IMR-90 (cell line): ENCODE measurements around the gene TMEM212. TPM values are rescaled to one million over a fixed set of nuclear protein-coding genes. Genes with fewer than 3 reads are reported as not detected.

ENCODE experiments used
- ATAC-seq: fragments of 200-7000 bp; cut with Tn5 transposase; 2 replicates; pipeline ENCODE4 v1.9.1; 2020; ENCODE audit warnings: low read depth, mild to moderate bottlenecking, moderate library complexity
- BruUV-seq: library from RNA; stranded (reverse); fragments of 400-500 nt; replicated peaks from 2 replicates; lab custom pipeline; 2021; lab: Mats Ljungman, UMichigan
- CTCF ChIA-PET: fragments of 300-600 bp; formaldehyde crosslinking; extraction: SDS; loops from one replicate; lab custom pipeline; 2021; ENCODE audit warnings: antibody characterized with exemption; lab: Yijun Ruan, JAX
- POLR2A ChIA-PET: fragments of 300-600 bp; sonication (Branson Sonifier 250); formaldehyde crosslinking; loops from one replicate; lab custom pipeline; 2022; ENCODE audit warnings: antibody characterized with exemption; ENCODE audit not compliant: unreplicated experiment; lab: Charles Lee
- DNase-seq: peaks from one replicate; pipeline ENCODE4 v3.0.0; 2013
- H2AFZ ChIP-seq: replicated peaks from 2 replicates; pipeline ENCODE3; 2013; ENCODE audit warnings: low read length, mild to moderate bottlenecking; ENCODE audit not compliant: poor library complexity
- H2AK5ac ChIP-seq: 2 replicates; pipeline ENCODE4 v1.6.1; 2013; ENCODE audit warnings: low read depth, low read length, inconsistent platforms
- H2AK9ac ChIP-seq: replicated peaks from 2 replicates; pipeline ENCODE3; 2013; ENCODE audit warnings: mild to moderate bottlenecking, low read depth, low read length, moderate library complexity; ENCODE audit not compliant: poor library complexity
- H2BK120ac ChIP-seq: 2 replicates; pipeline ENCODE4 v1.6.1; 2013; ENCODE audit warnings: low read depth, low read length, inconsistent platforms
- H2BK15ac ChIP-seq: 3 replicates; pipeline ENCODE4 v1.6.1; 2013; ENCODE audit warnings: low read depth, low read length, inconsistent platforms
- H2BK20ac ChIP-seq: 2 replicates; pipeline ENCODE4 v1.6.1; 2013; ENCODE audit warnings: low read depth, mild to moderate bottlenecking, inconsistent platforms, low read length, moderate library complexity
- H2BK5ac ChIP-seq: 2 replicates; pipeline ENCODE4 v1.6.1; 2013; ENCODE audit warnings: mild to moderate bottlenecking, low read depth, low read length, inconsistent platforms; ENCODE audit not compliant: poor library complexity, severe bottlenecking
- H3K14ac ChIP-seq: replicated peaks from 2 replicates; pipeline ENCODE4 v1.6.1; 2013; ENCODE audit warnings: low read depth, low read length, inconsistent platforms
- H3K18ac ChIP-seq: 2 replicates; pipeline ENCODE4 v1.6.1; 2013; ENCODE audit warnings: low read depth, low read length, control low read depth
- H3K23ac ChIP-seq: 2 replicates; pipeline ENCODE4 v1.6.1; 2013; ENCODE audit warnings: low read depth, low read length, inconsistent platforms
- H3K27ac ChIP-seq: 2 replicates; pipeline ENCODE4 v1.5.1; 2013; ENCODE audit warnings: mild to moderate bottlenecking, control low read depth, low read length; ENCODE audit not compliant: insufficient read depth
- H3K27me3 ChIP-seq: 2 replicates; pipeline ENCODE4 v1.6.1; 2013; ENCODE audit warnings: low read length; ENCODE audit not compliant: control insufficient read depth, insufficient read depth
- H3K36me3 ChIP-seq: 2 replicates; pipeline ENCODE4 v1.6.1; 2013; ENCODE audit warnings: low read length, mixed read lengths; ENCODE audit not compliant: control insufficient read depth, insufficient read depth
- H3K4ac ChIP-seq: 2 replicates; pipeline ENCODE4 v1.6.1; 2013; ENCODE audit warnings: low read depth, low read length, inconsistent platforms
- H3K4me1 ChIP-seq: 2 replicates; pipeline ENCODE4 v1.6.1; 2013; ENCODE audit warnings: low read length, mixed read lengths; ENCODE audit not compliant: control insufficient read depth, insufficient read depth
- H3K4me2 ChIP-seq: 2 replicates; pipeline ENCODE4 v1.6.1; 2013; ENCODE audit warnings: low read depth, mild to moderate bottlenecking, control low read depth, low read length, moderate library complexity
- H3K4me3 ChIP-seq: 2 replicates; pipeline ENCODE4 v1.5.1; 2013; ENCODE audit warnings: low read depth, mild to moderate bottlenecking, control low read depth, low read length, moderate library complexity; ENCODE audit not compliant: insufficient read depth
- H3K56ac ChIP-seq: 2 replicates; pipeline ENCODE4 v1.6.1; 2013; ENCODE audit warnings: low read length, inconsistent platforms; ENCODE audit not compliant: insufficient read depth; ENCODE audit errors: extremely low read depth
- H3K79me1 ChIP-seq, 2 experiments: 2 replicates each; pipeline ENCODE4 v1.6.1; 2013; ENCODE audit warnings: low read length in 2 of 2, inconsistent platforms in 1 of 2, low read depth in 1 of 2
- H3K9ac ChIP-seq: 2 replicates; pipeline ENCODE4 v1.6.1; 2013; ENCODE audit warnings: low read depth, low read length, control low read depth
- H3K9me1 ChIP-seq: 2 replicates; pipeline ENCODE4 v1.6.1; 2013; ENCODE audit warnings: low read length, inconsistent platforms; ENCODE audit not compliant: insufficient read depth
- H3K9me3 ChIP-seq: 2 replicates; pipeline ENCODE4 v1.6.1; 2013; ENCODE audit warnings: low read length; ENCODE audit not compliant: control insufficient read depth, insufficient read depth
- H4K20me1 ChIP-seq: 2 replicates; pipeline ENCODE4 v1.6.1; 2013; ENCODE audit warnings: low read length, inconsistent platforms; ENCODE audit not compliant: insufficient read depth
- H4K5ac ChIP-seq: 2 replicates; pipeline ENCODE4 v1.6.1; 2013; ENCODE audit warnings: mild to moderate bottlenecking, low read depth, low read length, control low read depth
- H4K8ac ChIP-seq, 2 experiments: 2 replicates each; pipeline ENCODE4 v1.6.1; 2013; ENCODE audit warnings: low read depth in 2 of 2, low read length in 2 of 2, control low read depth in 1 of 2, inconsistent platforms in 1 of 2
- H4K91ac ChIP-seq: 2 replicates; pipeline ENCODE4 v1.6.1; 2013; ENCODE audit warnings: low read depth, low read length, inconsistent platforms; ENCODE audit not compliant: insufficient read depth
- CEBPB ChIP-seq: IDR thresholded peaks from 2 replicates; pipeline ENCODE4 v1.6.1; 2012; ENCODE audit warnings: low read depth, low read length, improper control_type of control experiment
- CTCF ChIP-seq: conservative IDR thresholded peaks from 2 replicates; pipeline ENCODE4 v1.5.1; 2012; ENCODE audit warnings: mild to moderate bottlenecking, low read depth, low read length, improper control_type of control experiment
- USF2 ChIP-seq: fragments of 150-350 bp; IDR thresholded peaks from 2 replicates; pipeline ENCODE4 v1.6.1; 2017; ENCODE audit warnings: mild to moderate bottlenecking, antibody characterized with exemption, low read length, low read depth
- WGBS, 2 experiments: methylation state at CpG; one replicate each; pipeline versions ENCODE4 v1.1.5 to v1.1.7; 2013; ENCODE audit warnings: missing lambda C conversion rate in 2 of 2; ENCODE audit not compliant: insufficient read length in 1 of 2; ENCODE audit errors: extremely low coverage in 2 of 2; 5-methylcytosine and 5-hydroxymethylcytosine counted together
- dilution Hi-C: fragments of 300-500 bp; cut with HindIII; formaldehyde crosslinking; loops from one replicate; pipeline ENCODE4 v1.14.3; 2018; ENCODE audit warnings: low sequenced_read_pairs; ENCODE audit not compliant: unreplicated experiment
- in situ Hi-C: fragments of 300-500 bp; cut with MboI; formaldehyde crosslinking; loops from 3 replicates; pipeline ENCODE4 v1.14.3; 2019; ENCODE audit warnings: low sequenced_read_pairs, inconsistent platforms, mixed read lengths
- intact Hi-C: fragments of 100-400 bp; cut with micrococcal nuclease; formaldehyde crosslinking; loops from 2 replicates; pipeline ENCODE4 v1.10.0; 2022
- polyA plus RNA-seq, 3 experiments: library from polyadenylated mRNA; depleted of rRNA; stranded (reverse); fragments of >200 nt; gene quantifications; 2 replicates each; pipeline ENCODE4 v1.2.3, GENCODE V29; 2012; ENCODE audit warnings: low replicate concordance in 1 of 3
- total RNA-seq: library from RNA; depleted of rRNA; stranded (reverse); fragments of >200 nt; gene quantifications from 2 replicates; pipeline ENCODE4 v1.2.3, GENCODE V29; 2012

TMEM212 gene
- total and polyA plus RNA-seq, 2 of the 4 experiments (the other 2 are of a cell fraction): not detected

- Histone ChIP-seq H3K56ac (no peak overlapping the region), H2BK120ac (peak overlapping the region; percentile 62), H3K9me1 (0 out of 2 replicates have a peak, but pooled peaks cover 2% of the 10 kb centered on the region), H2BK15ac (peak overlapping the region; percentile 71; the same call in 1 of the 3 replicates), H3K27ac (peak overlapping the region; percentile 69), H2BK20ac (peak overlapping the region; percentile 83; the same call in 1 of the 2 replicates), H2AK5ac (peak overlapping the region; percentile 81), H4K91ac (peak overlapping the region; percentile 40; the same call in 1 of the 2 replicates), H3K9ac (no peak overlapping the region), H4K5ac (peak overlapping the region; percentile 80), H3K4me3 (no peak overlapping the region), H2BK5ac (peak overlapping the region; percentile 88), H2AK9ac (no peak overlapping the region), H3K36me3 (no peaks in the 10 kb centered on the region), H3K18ac (peak overlapping the region; percentile 93), H3K23ac (no peak overlapping the region; the same call in 1 of the 2 replicates), H3K4me2 (peak overlapping the region; percentile 43), H3K79me1 (no peaks in the 10 kb centered on the region), H2AFZ (peak overlapping the region; percentile 46), H3K9me3 (no peaks in the 10 kb centered on the region), H4K8ac (peak overlapping the region in 1 of 2 experiments; percentile 60; a peak in 2 of 4 replicates), H3K4ac (peak overlapping the region; percentile 57), H3K27me3 (no peaks in the 10 kb centered on the region), H4K20me1 (no peaks in the 10 kb centered on the region), H3K14ac (peak overlapping the region; percentile 40), H3K4me1 (peaks cover 10% of the 10 kb centered on the region)
- DNase-seq (peak; percentile 84), ATAC-seq (peak; percentile 89)
- dilution Hi-C loops: no loop called here
- in situ Hi-C loops: no loop called here
- intact Hi-C loops: no loop called here
- BruUV-seq: no TSS peak
- ChIA-PET POLR2A (no interaction called here), CTCF (interaction anchor here (0.8 kb wide), 1 partner anchor 53 kb away, joined by 3 read pairs; no protein-coding TSS in a partner anchor)
- TF ChIP-seq USF2: no peak
- no peak for TF ChIP-seq CTCF
- TF ChIP-seq CEBPB: peak; percentile 76
- no CpG with 5 or more reads among the region's 7 CpGs for WGBS, 2 experiments
Observed at GRCh38 chr3:171901615-171902312, 58.6 kb downstream of the TMEM212 start.
